Smooth muscle cell (in vitro differentiated cells): ENCODE measurements around the gene SERHL2. TPM values are rescaled to one million over a fixed set of nuclear protein-coding genes. Genes with fewer than 3 reads are reported as not detected.
"Not testable (repeated sequence)": the region's sequence is repeated elsewhere in the genome, so short reads cannot be mapped to it uniquely, and the experiment has no call there.

Source experiments
- DNase-seq: peaks from one replicate; lab custom pipeline; 2025; ENCODE audit not compliant: unreplicated experiment; lab: John Stamatoyannopoulos, UW
- H2AFZ ChIP-seq: fragments of 200-600 bp; sonication (generic); 2 replicates; pipeline ENCODE4 v1.6.0; 2016; ENCODE audit warnings: antibody characterized with exemption, low read depth, mild to moderate bottlenecking
- H3F3A ChIP-seq: fragments of 200-600 bp; sonication (generic); 2 replicates; pipeline ENCODE4 v1.6.0; 2017; ENCODE audit warnings: antibody characterized with exemption, low read depth
- H3K27ac ChIP-seq: fragments of 200-600 bp; sonication (generic); 2 replicates; pipeline ENCODE4 v1.5.1; 2016; ENCODE audit warnings: low read depth, mild to moderate bottlenecking
- H3K27me3 ChIP-seq: fragments of 200-600 bp; sonication (generic); 2 replicates; pipeline ENCODE4 v1.6.1; 2016; ENCODE audit warnings: low read depth, mild to moderate bottlenecking
- H3K36me3 ChIP-seq: fragments of 200-600 bp; sonication (generic); 2 replicates; pipeline ENCODE4 v1.5.1; 2016; ENCODE audit warnings: low read depth
- H3K4me1 ChIP-seq: fragments of 200-600 bp; sonication (generic); 2 replicates; pipeline ENCODE4 v1.5.1; 2016; ENCODE audit warnings: low read depth
- H3K4me2 ChIP-seq: fragments of 200-600 bp; sonication (generic); 2 replicates; pipeline ENCODE4 v1.6.0; 2016; ENCODE audit warnings: mild to moderate bottlenecking
- H3K4me3 ChIP-seq: fragments of 200-600 bp; sonication (generic); 2 replicates; pipeline ENCODE4 v1.5.1; 2016; ENCODE audit warnings: mild to moderate bottlenecking
- H3K79me2 ChIP-seq: fragments of 200-600 bp; sonication (generic); 2 replicates; pipeline ENCODE4 v1.6.0; 2016; ENCODE audit warnings: low read depth, mild to moderate bottlenecking
- H3K9ac ChIP-seq: fragments of 200-600 bp; sonication (generic); 2 replicates; pipeline ENCODE4 v1.6.0; 2016; ENCODE audit warnings: low read depth
- H3K9me3 ChIP-seq: fragments of 200-600 bp; sonication (generic); replicated peaks from 2 replicates; pipeline ENCODE4 v1.5.1; 2016; ENCODE audit warnings: low read depth
- H4K20me1 ChIP-seq: fragments of 200-600 bp; sonication (generic); 2 replicates; pipeline ENCODE4 v1.6.0; 2016; ENCODE audit warnings: low read depth
- CTCF ChIP-seq: fragments of 200-600 bp; sonication (generic); IDR thresholded peaks from 2 replicates; pipeline ENCODE4 v1.5.1; 2017; ENCODE audit warnings: borderline replicate concordance, mild to moderate bottlenecking, antibody characterized with exemption; ENCODE audit not compliant: insufficient read depth, poor library complexity, severe bottlenecking
- WGBS: methylation state at CpG from one replicate; pipeline ENCODE4 v1.1.7; 2016; ENCODE audit warnings: low lambda C conversion rate; 5-methylcytosine and 5-hydroxymethylcytosine counted together
- polyA plus RNA-seq: library from polyadenylated mRNA; unstranded; fragments of >200 nt; fragmentation: Nextera tagmentation; extraction: Ambion mirVana; gene quantifications from 2 replicates; pipeline ENCODE4 v1.2.1, GENCODE V29; 2016
- total RNA-seq: library from RNA; depleted of rRNA; stranded (reverse); fragments of >200 nt; gene quantifications from 2 replicates; pipeline ENCODE4 v1.2.3, GENCODE V29; 2014

The SERHL2 gene
- total and polyA plus RNA-seq, 2 experiments from 2014 or later = 1.3 to 4.6 TPM

DNA sequence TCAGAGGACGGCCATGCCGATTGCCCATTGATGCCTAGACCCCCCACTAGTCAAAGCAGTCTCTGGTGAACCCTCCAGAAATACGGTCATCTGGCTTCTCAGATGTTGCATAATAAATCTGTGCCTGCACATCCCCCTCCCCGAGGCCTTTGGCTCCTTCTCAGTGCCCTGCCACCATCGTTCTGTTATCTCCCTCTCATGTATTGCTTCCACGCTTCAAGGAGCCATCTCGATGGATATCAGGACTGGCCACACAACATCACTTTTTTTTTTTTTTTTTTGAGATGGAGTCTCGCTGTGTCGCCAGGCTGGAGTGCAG, 32.6 kb upstream of the SERHL2 start:
- Histone ChIP-seq H2AFZ (peak overlapping the region; percentile 71), H3K4me3 (no peak overlapping the region), H3K4me2 (no peak overlapping the region), H4K20me1 (peaks cover 7% of the 10 kb centered on the region), H3K9ac (no peak overlapping the region), H3K36me3 (no peaks in the 10 kb centered on the region), H3K4me1 (peaks cover 9% of the 10 kb centered on the region), H3K9me3 (no peaks in the 10 kb centered on the region), H3K27ac (no peak overlapping the region), H3F3A (no peaks in the 10 kb centered on the region), H3K79me2 (peaks cover 26% of the 10 kb centered on the region), H3K27me3 (no peaks in the 10 kb centered on the region)
- TF ChIP-seq CTCF = no peak
- WGBS = 89% methylated on average over 9 of the region's 9 CpGs
- no peak for DNase-seq

DNA sequence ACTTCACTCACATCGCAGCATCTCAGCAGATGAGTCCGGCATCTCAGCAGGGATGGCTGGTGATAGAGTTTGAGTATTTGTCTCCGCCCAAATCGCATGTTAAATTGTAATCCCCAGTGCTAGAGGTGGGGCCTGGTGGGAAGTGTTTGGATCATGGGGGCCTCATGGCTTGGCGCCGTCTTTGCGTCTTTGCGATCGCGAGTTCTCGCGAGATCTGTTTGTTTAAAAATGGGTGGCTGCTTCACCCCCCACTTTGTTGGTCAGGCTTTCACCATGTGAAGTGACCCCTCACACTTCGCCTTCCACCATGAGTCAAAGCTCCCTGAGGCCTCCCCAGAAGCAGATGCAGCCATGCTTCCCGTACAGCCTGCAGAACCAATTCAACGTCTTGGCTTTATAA, 31.2 kb upstream of the SERHL2 start:
- WGBS = 96% methylated on average over 15 of the region's 15 CpGs

DNA sequence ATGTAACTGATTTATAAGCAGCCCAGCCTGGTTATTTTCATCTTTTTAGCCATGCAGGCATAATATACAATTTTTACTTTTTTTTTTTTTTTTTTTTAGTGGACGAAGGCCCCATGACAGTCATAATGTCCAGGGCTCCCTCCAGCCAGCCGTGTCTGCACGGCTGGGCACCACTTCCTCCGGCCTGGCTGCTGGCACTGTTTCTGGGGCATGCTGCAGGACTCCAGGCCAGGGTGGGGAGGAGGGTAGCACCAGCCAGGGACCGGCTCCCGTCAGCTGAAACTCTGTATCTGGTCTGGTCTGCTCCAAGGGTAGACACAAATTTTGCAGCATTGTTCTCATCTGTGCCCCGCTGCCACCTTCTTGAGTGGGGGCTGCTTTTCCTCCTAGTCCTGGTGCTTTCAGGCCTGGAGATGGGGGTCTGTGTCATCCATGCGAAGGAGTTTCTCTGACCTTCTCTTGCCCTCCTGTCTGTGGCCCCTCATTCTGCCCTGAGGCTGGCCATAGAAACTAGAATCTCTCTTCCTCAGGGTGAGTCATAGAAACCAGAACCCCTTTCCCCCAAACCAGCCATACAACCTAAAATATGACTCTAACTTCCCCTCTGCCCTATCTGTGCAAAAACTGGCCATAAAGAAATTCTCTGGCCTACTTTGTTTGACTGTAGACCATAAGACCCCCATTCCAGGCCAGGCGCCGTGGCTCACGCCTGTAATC, 25.0 kb upstream of the SERHL2 start:
- no peak overlapping the region for H3K9ac ChIP-seq
- no peak for TF ChIP-seq CTCF
- no peaks in the 10 kb centered on the region for H3K27me3 ChIP-seq
- no peak overlapping the region for H2AFZ ChIP-seq
- 84% methylated on average over 11 of the region's 11 CpGs for WGBS
- H3K9me3 ChIP-seq = no peaks in the 10 kb centered on the region
- no peaks in the 10 kb centered on the region for H3K4me1 ChIP-seq
- no peaks in the 10 kb centered on the region for H3K79me2 ChIP-seq
- no peaks in the 10 kb centered on the region for H3K36me3 ChIP-seq
- no peak overlapping the region for H3K4me2 ChIP-seq
- no peak overlapping the region for H3K4me3 ChIP-seq
- peak overlapping the region; percentile 71 for H3K27ac ChIP-seq
- H4K20me1 ChIP-seq = no peaks in the 10 kb centered on the region
- H3F3A ChIP-seq = peaks cover 4% of the 10 kb centered on the region
- DNase-seq = no peak

More for the DNA sequence above, 31.2 kb upstream of the SERHL2 start:
- Histone ChIP-seq H3K27me3 (no peaks in the 10 kb centered on the region), H3K9ac (no peak overlapping the region), H3K27ac (no peak overlapping the region), H3K4me2 (no peak overlapping the region), H4K20me1 (peaks cover 7% of the 10 kb centered on the region), H3K36me3 (no peaks in the 10 kb centered on the region), H3K79me2 (peaks cover 18% of the 10 kb centered on the region), H2AFZ (no peak overlapping the region), H3F3A (no peaks in the 10 kb centered on the region), H3K4me1 (peaks cover 9% of the 10 kb centered on the region), H3K9me3 (no peaks in the 10 kb centered on the region), H3K4me3 (no peak overlapping the region)
- no peak for DNase-seq
- no peak for TF ChIP-seq CTCF

DNA sequence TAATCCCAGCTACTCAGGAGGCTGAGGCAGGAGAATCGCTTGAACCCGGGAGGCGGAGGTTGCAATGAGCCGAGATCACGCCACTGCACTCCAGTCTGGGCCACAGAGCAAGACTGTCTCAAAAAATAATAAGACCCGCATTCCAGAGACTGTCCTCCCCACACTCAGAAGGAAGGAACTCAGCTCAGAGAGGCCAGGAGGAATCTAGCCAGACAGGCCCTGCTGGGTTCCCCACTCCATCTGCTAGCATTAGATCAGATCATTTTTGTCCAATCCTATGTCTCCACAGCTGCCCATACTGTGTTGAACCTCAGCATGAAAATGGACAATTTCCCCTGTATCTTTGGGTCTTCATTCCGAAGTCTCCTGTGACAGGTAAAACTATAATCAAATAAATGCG, 24.3 kb upstream of the SERHL2 start:
- not testable (repeated sequence) for H3K9me3 ChIP-seq, DNase-seq, H3F3A ChIP-seq, H2AFZ ChIP-seq, H3K79me2 ChIP-seq, H3K4me3 ChIP-seq, H3K27me3 ChIP-seq, H3K4me1 ChIP-seq, H4K20me1 ChIP-seq, H3K4me2 ChIP-seq, H3K9ac ChIP-seq, H3K36me3 ChIP-seq
- peak overlapping the region; percentile 75 for H3K27ac ChIP-seq
- WGBS = 82% methylated on average over 8 of the region's 8 CpGs

DNA sequence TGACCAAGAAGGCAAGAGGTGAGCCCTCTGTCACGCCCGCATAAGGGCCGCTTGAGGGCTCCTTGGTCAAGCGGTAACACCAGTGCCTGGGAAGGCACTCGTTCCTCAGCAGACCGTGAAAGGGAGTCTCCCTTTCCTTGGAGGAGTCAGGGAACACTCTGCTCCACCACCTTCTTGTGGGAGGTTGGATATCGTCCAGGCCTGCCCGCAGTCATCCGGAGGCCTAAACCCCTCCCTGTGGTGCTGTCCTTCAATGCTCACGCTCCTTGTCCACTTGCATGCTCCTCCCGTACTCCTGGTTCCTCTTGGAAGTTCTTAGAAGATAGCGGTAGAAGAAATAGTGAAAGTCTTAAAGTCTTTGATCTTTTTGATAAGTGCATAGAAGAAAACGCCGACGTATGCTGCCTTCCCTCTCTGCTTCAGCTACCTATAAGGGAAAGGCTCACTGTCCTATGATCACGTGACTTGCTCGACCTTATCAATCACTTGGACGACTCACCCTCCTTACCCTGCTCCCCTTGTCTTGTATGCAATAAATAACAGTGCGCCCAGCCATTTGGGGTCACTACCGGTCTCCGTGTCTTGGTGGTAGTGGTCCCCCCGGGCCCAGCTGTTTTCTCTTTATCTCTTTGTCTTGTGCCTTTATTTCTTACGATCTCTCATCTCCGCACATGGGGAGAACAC, 22.2 kb upstream of the SERHL2 start:
- 90% methylated on average over 24 of the region's 24 CpGs for WGBS
- H3K79me2 ChIP-seq, H3K4me3 ChIP-seq, DNase-seq, H3K36me3 ChIP-seq, H3K27me3 ChIP-seq, H3K4me2 ChIP-seq, H3K4me1 ChIP-seq, H3F3A ChIP-seq, H3K27ac ChIP-seq, H3K9ac ChIP-seq, H2AFZ ChIP-seq, H4K20me1 ChIP-seq, H3K9me3 ChIP-seq: not testable (repeated sequence)
